ENCODE measurements around the gene ASPM. TPM values are rescaled to one million over a fixed set of nuclear protein-coding genes. Genes with fewer than 3 reads are reported as not detected.

ASPM gene
- total RNA-seq, 2 experiments from 2014 or later, result 0.25 to 0.36 TPM

DNA sequence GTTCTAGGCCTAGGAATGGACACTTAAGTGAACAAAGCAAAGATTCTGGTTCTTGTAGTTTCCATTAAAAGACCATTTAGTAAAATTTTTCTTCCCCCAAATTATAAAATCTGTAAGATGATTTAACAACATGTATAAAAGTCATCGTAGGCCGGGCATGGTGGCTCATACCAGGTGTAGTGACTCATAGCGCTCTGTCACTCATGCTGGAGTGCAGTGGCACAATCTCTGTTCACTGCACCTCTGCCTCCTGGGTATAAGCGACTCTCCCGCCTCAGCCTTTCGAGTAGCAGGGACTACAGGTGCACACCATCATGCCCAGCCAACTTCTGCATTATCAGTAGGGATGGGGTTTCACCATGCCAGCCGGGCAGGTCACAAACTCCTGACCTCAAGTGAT is 9.1 kb downstream of the ASPM start:
- Mint-ChIP-seq H3K4me3 (no peak overlapping the region), H3K27me3 (no peaks in the 10 kb centered on the region), H3K27ac (no peak overlapping the region), H3K4me1 (ENCODE audit: low read depth) (no peaks in the 10 kb centered on the region), H3K9me3 (no peaks in the 10 kb centered on the region), H3K36me3 (ENCODE audit: low read depth) (no peaks in the 10 kb centered on the region)
- no peak for ATAC-seq (ENCODE audit: poor library complexity)
- Histone ChIP-seq H3K9me3 (ENCODE audit: control insufficient read depth in 1 of 2, insufficient read depth in 1 of 2, low read length in 2 of 2) (no peaks in the 10 kb centered on the region), H3K4me1 (ENCODE audit: insufficient read depth, low read length) (peaks cover 2% of the 10 kb centered on the region), H3K36me3 (ENCODE audit: insufficient read depth, low read length) (no peaks in the 10 kb centered on the region), H3K27me3 (ENCODE audit: control insufficient read depth in 1 of 2, insufficient read depth in 2 of 2, low read length in 2 of 2) (no peaks in the 10 kb centered on the region), H3K4me3 (ENCODE audit: low read length) (no peak overlapping the region), H3K27ac (ENCODE audit: low read depth in 1 of 2, low read length in 2 of 2) (no peak overlapping the region)
- ChIA-PET POLR2A (no interaction called here), CTCF (no interaction called here)
- TF ChIP-seq, protein P1, sequence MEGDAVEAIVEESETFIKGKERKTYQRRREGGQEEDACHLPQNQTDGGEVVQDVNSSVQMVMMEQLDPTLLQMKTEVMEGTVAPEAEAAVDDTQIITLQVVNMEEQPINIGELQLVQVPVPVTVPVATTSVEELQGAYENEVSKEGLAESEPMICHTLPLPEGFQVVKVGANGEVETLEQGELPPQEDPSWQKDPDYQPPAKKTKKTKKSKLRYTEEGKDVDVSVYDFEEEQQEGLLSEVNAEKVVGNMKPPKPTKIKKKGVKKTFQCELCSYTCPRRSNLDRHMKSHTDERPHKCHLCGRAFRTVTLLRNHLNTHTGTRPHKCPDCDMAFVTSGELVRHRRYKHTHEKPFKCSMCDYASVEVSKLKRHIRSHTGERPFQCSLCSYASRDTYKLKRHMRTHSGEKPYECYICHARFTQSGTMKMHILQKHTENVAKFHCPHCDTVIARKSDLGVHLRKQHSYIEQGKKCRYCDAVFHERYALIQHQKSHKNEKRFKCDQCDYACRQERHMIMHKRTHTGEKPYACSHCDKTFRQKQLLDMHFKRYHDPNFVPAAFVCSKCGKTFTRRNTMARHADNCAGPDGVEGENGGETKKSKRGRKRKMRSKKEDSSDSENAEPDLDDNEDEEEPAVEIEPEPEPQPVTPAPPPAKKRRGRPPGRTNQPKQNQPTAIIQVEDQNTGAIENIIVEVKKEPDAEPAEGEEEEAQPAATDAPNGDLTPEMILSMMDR (IDR thresholded peaks at IDR 0.05), result no peak
- intact Hi-C loops (cut with DNase I, micrococcal nuclease), result no loop called here
- no peak for DNase-seq

DNA sequence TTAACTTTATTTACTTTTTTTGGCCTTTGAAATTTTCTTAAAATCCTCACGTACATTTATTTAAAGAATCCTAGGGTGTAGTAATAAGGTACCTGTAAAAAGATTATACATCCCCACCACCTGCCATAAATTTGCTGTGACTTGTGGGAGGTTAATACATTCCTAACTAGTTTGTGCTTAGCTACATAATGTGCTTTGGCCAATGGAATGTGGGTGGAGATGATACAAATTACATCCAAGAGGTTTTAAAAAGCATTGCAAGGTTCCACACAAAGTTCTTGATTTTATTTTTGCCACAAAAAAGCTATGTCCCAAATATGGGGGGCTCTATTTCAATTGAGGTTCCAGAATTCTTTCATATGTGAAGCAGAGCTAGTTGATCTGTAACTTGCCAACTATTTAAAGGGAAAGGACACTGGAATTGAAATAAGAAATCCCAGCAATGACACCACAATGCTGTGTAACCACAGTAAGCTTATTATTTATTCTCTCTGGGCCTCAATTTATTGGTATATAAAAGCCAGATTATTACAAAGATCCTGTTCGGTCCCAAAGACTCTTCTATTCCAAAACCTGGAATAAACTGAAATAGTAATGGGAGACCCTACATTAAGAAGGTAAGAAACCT is 15.7 kb downstream of the ASPM start:
- ChIA-PET POLR2A (interaction anchor here (0.6 kb wide), 1 partner anchor 16 kb away, joined by 3 read pairs; no protein-coding TSS in a partner anchor), CTCF (interaction anchor here (1.7 kb wide), 1 partner anchor 15 kb away, joined by 4 read pairs; no protein-coding TSS in a partner anchor)
- Mint-ChIP-seq H3K9me3 (no peaks in the 10 kb centered on the region), H3K27ac (no peak overlapping the region), H3K27me3 (no peaks in the 10 kb centered on the region), H3K4me3 (no peak overlapping the region), H3K36me3 (ENCODE audit: low read depth) (no peaks in the 10 kb centered on the region), H3K4me1 (ENCODE audit: low read depth) (no peaks in the 10 kb centered on the region)
- H3K27ac ChIP-seq (ENCODE audit: low read depth in 1 of 2, low read length in 2 of 2), result no peak overlapping the region
- TF ChIP-seq, protein P1 (IDR thresholded peaks at IDR 0.05), result no peak
- H3K4me1 ChIP-seq (ENCODE audit: insufficient read depth, low read length), result peaks cover 2% of the 10 kb centered on the region
- DNase-seq (no peak), ATAC-seq (ENCODE audit: poor library complexity) (no peak)
- intact Hi-C loops (cut with DNase I, micrococcal nuclease), result no loop called here
- H3K9me3 ChIP-seq (ENCODE audit: control insufficient read depth in 1 of 2, insufficient read depth in 1 of 2, low read length in 2 of 2), result no peaks in the 10 kb centered on the region
- no peaks in the 10 kb centered on the region for H3K36me3 ChIP-seq (ENCODE audit: insufficient read depth, low read length)
- no peak overlapping the region for H3K4me3 ChIP-seq (ENCODE audit: low read length)
- H3K27me3 ChIP-seq (ENCODE audit: control insufficient read depth in 1 of 2, insufficient read depth in 2 of 2, low read length in 2 of 2), result no peaks in the 10 kb centered on the region

DNA sequence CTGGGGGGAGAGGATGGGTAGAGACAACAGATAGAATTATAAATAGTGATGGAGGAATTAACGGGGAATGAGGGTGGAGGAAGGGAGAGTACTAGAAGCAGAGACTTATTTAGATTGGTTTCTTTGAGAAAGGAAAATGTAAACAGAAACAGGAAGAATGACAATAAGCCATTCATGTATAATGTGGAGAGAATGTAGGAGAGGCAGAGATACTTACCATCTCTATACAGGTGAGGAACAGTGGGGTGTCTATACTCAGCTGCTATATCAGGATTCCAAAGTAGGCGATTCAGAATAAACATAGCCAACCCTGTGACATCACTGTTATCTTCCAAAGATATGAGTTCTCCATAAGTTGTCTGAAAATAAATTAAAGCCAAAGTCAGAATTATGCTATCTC is 16.8 kb downstream of the ASPM start:
- ATAC-seq (ENCODE audit: poor library complexity) (no peak), DNase-seq (no peak)
- no peak overlapping the region for H3K4me3 ChIP-seq (ENCODE audit: low read length)
- no peaks in the 10 kb centered on the region for H3K9me3 ChIP-seq (ENCODE audit: control insufficient read depth in 1 of 2, insufficient read depth in 1 of 2, low read length in 2 of 2)
- POLR2A ChIA-PET, result no interaction called here
- no peaks in the 10 kb centered on the region for H3K9me3 Mint-ChIP-seq
- CTCF ChIA-PET, result interaction anchor here (1.7 kb wide), 1 partner anchor 16 kb away, joined by 4 read pairs; no protein-coding TSS in a partner anchor
- H3K36me3 ChIP-seq (ENCODE audit: insufficient read depth, low read length), result no peaks in the 10 kb centered on the region
- H3K36me3 Mint-ChIP-seq (ENCODE audit: low read depth), result no peaks in the 10 kb centered on the region
- no peaks in the 10 kb centered on the region for H3K27me3 Mint-ChIP-seq
- H3K4me1 ChIP-seq (ENCODE audit: insufficient read depth, low read length), result no peaks in the 10 kb centered on the region
- H3K27ac Mint-ChIP-seq, result no peak overlapping the region
- TF ChIP-seq, protein P1 (IDR thresholded peaks at IDR 0.05), result no peak
- H3K27me3 ChIP-seq (ENCODE audit: control insufficient read depth in 1 of 2, insufficient read depth in 2 of 2, low read length in 2 of 2), result no peaks in the 10 kb centered on the region
- H3K4me1 Mint-ChIP-seq (ENCODE audit: low read depth), result no peaks in the 10 kb centered on the region
- H3K4me3 Mint-ChIP-seq, result no peak overlapping the region
- intact Hi-C loops (cut with DNase I, micrococcal nuclease), result no loop called here
- no peak overlapping the region for H3K27ac ChIP-seq (ENCODE audit: low read depth in 1 of 2, low read length in 2 of 2)
